MCF 10A (cell line): ENCODE data around the gene KIF3C. TPM values are rescaled to one million over a fixed set of nuclear protein-coding genes. Genes with fewer than 3 reads are reported as not detected.

Experiments used
- BruUV-seq: library from RNA; stranded (reverse); fragments of 400-500 nt; replicated peaks from 2 replicates; lab custom pipeline; 2021; lab: Mats Ljungman, UMichigan
- CTCF ChIA-PET: fragments of 300-600 bp; sonication (Branson Sonifier 250); formaldehyde crosslinking; extraction: SDS; loops from one replicate; lab custom pipeline; 2021; ENCODE audit warnings: antibody characterized with exemption, inconsistent platforms; lab: Yijun Ruan, JAX
- POLR2A ChIA-PET: fragments of 300-600, 350-650 bp; sonication (Branson Sonifier 250); formaldehyde crosslinking; extraction: SDS; loops from one replicate; lab custom pipeline; 2020; ENCODE audit warnings: antibody characterized with exemption, inconsistent platforms; lab: Yijun Ruan, JAX
- DNase-seq: peaks from one replicate; pipeline ENCODE4 v3.0.0-alpha.2; 2018; ENCODE audit not compliant: unreplicated experiment
- H3K27ac Mint-ChIP-seq: one replicate; pipeline ENCODE4 v1.8.0; 2022; ENCODE audit warnings: mild to moderate bottlenecking, low read depth, mixed read lengths; ENCODE audit not compliant: unreplicated experiment
- H3K27me3 Mint-ChIP-seq: one replicate; pipeline ENCODE4 v1.8.0; 2022; ENCODE audit warnings: mixed read lengths; ENCODE audit not compliant: insufficient read depth, unreplicated experiment
- H3K36me3 Mint-ChIP-seq: one replicate; pipeline ENCODE4 v1.8.0; 2022; ENCODE audit warnings: mild to moderate bottlenecking, moderate library complexity, mixed read lengths; ENCODE audit not compliant: insufficient read depth, unreplicated experiment
- H3K4me1 Mint-ChIP-seq: one replicate; pipeline ENCODE4 v1.8.0; 2022; ENCODE audit warnings: mixed read lengths; ENCODE audit not compliant: insufficient read depth, unreplicated experiment
- H3K4me3 Mint-ChIP-seq: one replicate; pipeline ENCODE4 v1.8.0; 2022; ENCODE audit warnings: mild to moderate bottlenecking, moderate library complexity, mixed read lengths; ENCODE audit not compliant: unreplicated experiment
- H3K9me3 Mint-ChIP-seq: one replicate; pipeline ENCODE4 v1.8.0; 2022; ENCODE audit warnings: mixed read lengths; ENCODE audit not compliant: unreplicated experiment
- intact Hi-C: fragments of 100-400 bp; cut with micrococcal nuclease; formaldehyde crosslinking; loops from 2 replicates; pipeline ENCODE4 v1.14.1; 2022
- total RNA-seq: library from RNA; stranded (reverse); gene quantifications from 2 replicates; pipeline ENCODE4 v1.2.3, GENCODE V29; 2022
- TF ChIP-seq, protein P1 (sequence below): fragments of 200-600 bp; IDR thresholded peaks from one replicate; pipeline ENCODE4 v1.8.0; 2022; ENCODE audit warnings: antibody characterized with exemption, mild to moderate bottlenecking; ENCODE audit not compliant: unreplicated experiment

The KIF3C gene
- total RNA-seq, 1 experiment from 2014 or later, result 2.0 TPM

DNA sequence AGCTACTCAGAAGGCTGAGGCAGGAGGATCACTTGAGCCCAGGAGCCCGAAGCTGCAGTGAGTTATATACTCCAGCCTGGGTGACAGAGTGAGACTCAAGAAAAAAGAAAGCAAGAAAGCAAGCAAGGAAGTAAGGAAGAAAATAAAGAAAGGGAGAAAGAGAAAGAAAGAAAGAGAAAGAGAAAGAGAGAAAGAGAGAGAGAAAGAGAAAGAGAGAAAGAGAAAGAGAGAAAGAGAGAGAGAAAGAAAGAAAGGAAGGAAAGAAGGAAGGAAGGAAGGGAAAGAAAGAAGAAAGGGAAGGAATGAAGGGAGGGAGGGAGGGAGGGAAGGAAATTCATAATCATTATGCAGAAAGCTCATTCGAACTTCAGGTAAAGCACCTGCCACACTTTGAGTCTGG lies 33.9 kb downstream of the KIF3C start:
- no peak for DNase-seq
- Mint-ChIP-seq H3K27me3 (no peaks in the 10 kb centered on the region), H3K4me1 (no peaks in the 10 kb centered on the region), H3K9me3 (no peaks in the 10 kb centered on the region), H3K27ac (no peak overlapping the region), H3K4me3 (no peak overlapping the region), H3K36me3 (no peaks in the 10 kb centered on the region)
- intact Hi-C loops, result no loop called here
- TF ChIP-seq, protein P1, sequence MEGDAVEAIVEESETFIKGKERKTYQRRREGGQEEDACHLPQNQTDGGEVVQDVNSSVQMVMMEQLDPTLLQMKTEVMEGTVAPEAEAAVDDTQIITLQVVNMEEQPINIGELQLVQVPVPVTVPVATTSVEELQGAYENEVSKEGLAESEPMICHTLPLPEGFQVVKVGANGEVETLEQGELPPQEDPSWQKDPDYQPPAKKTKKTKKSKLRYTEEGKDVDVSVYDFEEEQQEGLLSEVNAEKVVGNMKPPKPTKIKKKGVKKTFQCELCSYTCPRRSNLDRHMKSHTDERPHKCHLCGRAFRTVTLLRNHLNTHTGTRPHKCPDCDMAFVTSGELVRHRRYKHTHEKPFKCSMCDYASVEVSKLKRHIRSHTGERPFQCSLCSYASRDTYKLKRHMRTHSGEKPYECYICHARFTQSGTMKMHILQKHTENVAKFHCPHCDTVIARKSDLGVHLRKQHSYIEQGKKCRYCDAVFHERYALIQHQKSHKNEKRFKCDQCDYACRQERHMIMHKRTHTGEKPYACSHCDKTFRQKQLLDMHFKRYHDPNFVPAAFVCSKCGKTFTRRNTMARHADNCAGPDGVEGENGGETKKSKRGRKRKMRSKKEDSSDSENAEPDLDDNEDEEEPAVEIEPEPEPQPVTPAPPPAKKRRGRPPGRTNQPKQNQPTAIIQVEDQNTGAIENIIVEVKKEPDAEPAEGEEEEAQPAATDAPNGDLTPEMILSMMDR, result no peak
- ChIA-PET CTCF (interaction anchor here (0.6 to 1.8 kb wide), 6 partner anchors 8 to 521 kb away, joined by 3 to 5 read pairs (median 3); no protein-coding TSS in a partner anchor), POLR2A (interaction anchor here (1.1 to 1.4 kb wide), 2 partner anchors 43 to 193 kb away, joined by 3 read pairs; no protein-coding TSS in a partner anchor)
- no TSS peak for BruUV-seq

DNA sequence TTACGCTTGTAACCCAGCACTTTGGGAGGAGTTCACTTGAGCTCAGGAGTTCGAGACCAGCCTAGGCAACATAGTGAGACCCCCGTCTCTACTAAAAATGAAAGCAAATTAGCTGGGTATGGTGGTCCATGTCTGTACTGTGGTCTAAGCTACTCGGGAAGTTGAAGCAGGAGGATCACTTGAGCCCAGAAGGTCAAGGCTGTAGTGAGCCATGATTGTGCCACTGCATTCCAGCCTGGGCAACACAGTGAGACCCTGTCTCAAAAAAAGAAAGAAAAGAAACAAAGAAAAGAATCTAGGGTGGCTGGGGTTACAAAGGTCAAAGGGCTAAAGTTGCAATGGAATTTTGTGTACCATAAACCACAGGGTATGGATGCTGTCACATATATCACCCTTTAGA lies 41.3 kb downstream of the KIF3C start:
- ChIA-PET POLR2A (no interaction called here), CTCF (interaction anchor here (0.8 kb wide), 1 partner anchor 249 kb away, joined by 3 read pairs; no protein-coding TSS in a partner anchor)
- DNase-seq, result no peak
- no peak overlapping the region for H3K4me3 Mint-ChIP-seq
- TF ChIP-seq, protein P1, result no peak
- H3K9me3 Mint-ChIP-seq, result no peaks in the 10 kb centered on the region
- H3K27me3 Mint-ChIP-seq, result no peaks in the 10 kb centered on the region
- H3K27ac Mint-ChIP-seq, result no peak overlapping the region
- intact Hi-C loops, result no loop called here
- H3K4me1 Mint-ChIP-seq, result peaks cover 7% of the 10 kb centered on the region
- H3K36me3 Mint-ChIP-seq, result no peaks in the 10 kb centered on the region
- no TSS peak for BruUV-seq

DNA sequence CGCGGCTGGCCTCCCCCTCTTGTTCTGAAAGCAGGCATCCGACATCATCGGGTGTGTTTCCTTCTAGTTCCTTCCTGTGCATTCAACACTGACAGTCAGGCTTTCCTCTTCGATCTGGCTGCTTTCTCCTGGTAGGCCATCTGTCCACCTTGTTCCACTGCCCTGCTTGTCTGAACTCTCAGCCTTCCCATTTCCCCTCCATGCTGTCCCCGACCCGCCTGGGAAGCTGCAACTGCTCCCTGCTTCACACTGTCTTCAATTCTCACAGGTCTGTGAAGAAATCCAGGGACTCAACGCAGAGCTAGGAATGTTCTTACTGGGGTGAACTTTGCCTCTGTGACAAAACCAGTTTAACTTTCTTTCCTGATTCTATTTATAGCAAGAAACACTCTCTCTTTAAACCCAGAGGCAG lies 43.0 kb downstream of the KIF3C start:
- BruUV-seq, result no TSS peak
- H3K4me1 Mint-ChIP-seq, result peaks cover 7% of the 10 kb centered on the region
- H3K4me3 Mint-ChIP-seq, result no peak overlapping the region
- no peak for DNase-seq
- no peaks in the 10 kb centered on the region for H3K9me3 Mint-ChIP-seq
- TF ChIP-seq, protein P1, result no peak
- H3K36me3 Mint-ChIP-seq, result no peaks in the 10 kb centered on the region
- intact Hi-C loops, result no loop called here
- POLR2A ChIA-PET, result no interaction called here
- no peak overlapping the region for H3K27ac Mint-ChIP-seq
- CTCF ChIA-PET, result interaction anchor here (0.7 to 1.1 kb wide), 3 partner anchors 11 to 87 kb away, joined by 3 to 5 read pairs (median 4); no protein-coding TSS in a partner anchor
- H3K27me3 Mint-ChIP-seq, result no peaks in the 10 kb centered on the region

DNA sequence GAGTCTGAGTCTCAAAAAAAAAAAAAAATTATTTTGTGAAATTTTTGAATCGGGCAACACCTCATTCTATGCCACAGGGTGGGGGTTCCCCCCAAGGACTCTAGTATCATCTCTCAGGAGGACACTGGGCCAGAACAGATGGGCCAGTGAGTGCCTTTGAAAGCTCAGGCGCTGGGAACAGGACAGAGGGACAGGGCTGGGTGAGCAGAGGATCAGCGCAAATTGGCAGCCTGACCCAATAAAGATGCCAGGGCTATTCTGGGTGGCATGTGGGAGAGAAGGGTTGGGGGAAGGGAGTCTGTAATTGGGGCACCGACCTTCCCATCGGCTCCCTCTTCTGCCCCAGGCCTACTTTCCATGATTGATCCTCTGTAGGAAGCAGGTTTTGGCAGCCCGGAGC lies 44.0 kb downstream of the KIF3C start:
- intact Hi-C loops, result no loop called here
- Mint-ChIP-seq H3K36me3 (no peaks in the 10 kb centered on the region), H3K9me3 (no peaks in the 10 kb centered on the region), H3K4me3 (no peak overlapping the region), H3K4me1 (peaks cover 7% of the 10 kb centered on the region), H3K27me3 (no peaks in the 10 kb centered on the region), H3K27ac (no peak overlapping the region)
- BruUV-seq, result no TSS peak
- POLR2A ChIA-PET, result no interaction called here
- TF ChIP-seq, protein P1, result no peak
- DNase-seq, result no peak
- CTCF ChIA-PET, result no interaction called here
